ENCODE results near the gene CHN2.

Gene CHN2

DNA sequence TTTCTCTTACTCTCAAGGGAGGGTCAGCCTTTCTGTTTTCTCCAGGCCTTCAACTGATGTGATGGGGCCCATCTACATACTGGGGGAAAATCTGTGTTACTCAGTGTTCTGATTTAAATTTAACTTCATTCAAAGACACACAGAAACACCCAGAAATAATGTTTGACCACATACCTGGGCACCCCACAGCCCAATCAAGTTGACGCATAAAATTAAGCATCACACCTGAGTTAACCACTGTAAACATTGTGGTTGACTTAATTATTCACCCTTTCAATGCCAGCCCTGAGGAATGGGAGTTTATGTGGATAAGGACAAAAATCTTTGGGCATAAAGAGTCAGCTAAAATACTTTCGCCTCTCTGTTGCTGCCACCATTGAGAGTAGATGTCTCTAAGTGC lies 10.0 kb upstream of the CHN2 start (continued):
- TF ChIP-seq, protein P1, sequence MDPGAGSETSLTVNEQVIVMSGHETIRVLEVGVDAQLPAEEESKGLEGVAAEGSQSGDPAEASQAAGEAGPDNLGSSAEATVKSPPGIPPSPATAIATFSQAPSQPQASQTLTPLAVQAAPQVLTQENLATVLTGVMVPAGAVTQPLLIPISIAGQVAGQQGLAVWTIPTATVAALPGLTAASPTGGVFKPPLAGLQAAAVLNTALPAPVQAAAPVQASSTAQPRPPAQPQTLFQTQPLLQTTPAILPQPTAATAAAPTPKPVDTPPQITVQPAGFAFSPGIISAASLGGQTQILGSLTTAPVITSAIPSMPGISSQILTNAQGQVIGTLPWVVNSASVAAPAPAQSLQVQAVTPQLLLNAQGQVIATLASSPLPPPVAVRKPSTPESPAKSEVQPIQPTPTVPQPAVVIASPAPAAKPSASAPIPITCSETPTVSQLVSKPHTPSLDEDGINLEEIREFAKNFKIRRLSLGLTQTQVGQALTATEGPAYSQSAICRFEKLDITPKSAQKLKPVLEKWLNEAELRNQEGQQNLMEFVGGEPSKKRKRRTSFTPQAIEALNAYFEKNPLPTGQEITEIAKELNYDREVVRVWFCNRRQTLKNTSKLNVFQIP (CRISPR knock-in tag; IDR thresholded peaks at IDR 0.05; ENCODE audit: borderline replicate concordance, low read depth), result no peak
- TF ChIP-seq PPARA (CRISPR knock-in tag; IDR thresholded peaks at IDR 0.05; ENCODE audit: borderline replicate concordance), result no peak
- no peak for TF ChIP-seq ESRRG (CRISPR knock-in tag; IDR thresholded peaks at IDR 0.05)
- TF ChIP-seq ZFP30 (CRISPR knock-in tag; IDR thresholded peaks at IDR 0.05), result no peak
- TF ChIP-seq BACH2 (CRISPR knock-in tag; IDR thresholded peaks at IDR 0.05; ENCODE audit: borderline replicate concordance), result no peak
- TF ChIP-seq ISL1 (CRISPR knock-in tag; IDR thresholded peaks at IDR 0.05), result no peak
- TF ChIP-seq, protein P2, sequence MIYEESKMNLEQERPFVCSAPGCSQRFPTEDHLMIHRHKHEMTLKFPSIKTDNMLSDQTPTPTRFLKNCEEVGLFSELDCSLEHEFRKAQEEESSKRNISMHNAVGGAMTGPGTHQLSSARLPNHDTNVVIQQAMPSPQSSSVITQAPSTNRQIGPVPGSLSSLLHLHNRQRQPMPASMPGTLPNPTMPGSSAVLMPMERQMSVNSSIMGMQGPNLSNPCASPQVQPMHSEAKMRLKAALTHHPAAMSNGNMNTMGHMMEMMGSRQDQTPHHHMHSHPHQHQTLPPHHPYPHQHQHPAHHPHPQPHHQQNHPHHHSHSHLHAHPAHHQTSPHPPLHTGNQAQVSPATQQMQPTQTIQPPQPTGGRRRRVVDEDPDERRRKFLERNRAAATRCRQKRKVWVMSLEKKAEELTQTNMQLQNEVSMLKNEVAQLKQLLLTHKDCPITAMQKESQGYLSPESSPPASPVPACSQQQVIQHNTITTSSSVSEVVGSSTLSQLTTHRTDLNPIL (CRISPR knock-in tag; IDR thresholded peaks at IDR 0.05; ENCODE audit: low read depth), result no peak

DNA sequence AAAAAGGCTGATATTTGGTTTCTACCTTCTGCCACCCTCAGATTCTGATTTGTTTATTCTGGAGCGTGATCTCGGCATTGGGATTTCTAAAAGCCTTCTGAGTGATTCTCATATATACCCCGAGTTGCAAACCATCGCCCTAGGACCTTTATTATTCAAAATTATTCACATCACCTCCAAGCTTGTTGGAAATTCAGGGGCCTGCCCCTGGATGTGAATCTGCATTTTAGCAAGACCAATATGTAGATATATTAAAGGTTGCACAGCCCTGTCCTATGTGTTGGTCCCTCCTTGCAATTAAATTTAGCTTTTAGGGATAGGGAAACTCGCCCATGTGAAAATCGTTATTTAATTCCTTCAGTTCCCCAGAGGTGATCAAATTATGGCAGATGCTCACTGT lies 9.0 kb upstream of the CHN2 start:
- TF ChIP-seq ZFP30 (CRISPR knock-in tag; IDR thresholded peaks at IDR 0.05) (no peak), ZNF8 (CRISPR knock-in tag; IDR thresholded peaks at IDR 0.05) (no peak), ZFP3 (CRISPR knock-in tag; IDR thresholded peaks at IDR 0.05) (no peak), RARB (CRISPR knock-in tag; IDR thresholded peaks at IDR 0.05) (no peak), GLIS3 (CRISPR knock-in tag; IDR thresholded peaks at IDR 0.05) (no peak), ZNF70 (CRISPR knock-in tag; IDR thresholded peaks at IDR 0.05) (no peak), TCF4 (CRISPR knock-in tag; IDR thresholded peaks at IDR 0.05; ENCODE audit: borderline replicate concordance) (no peak), ESRRG (CRISPR knock-in tag; IDR thresholded peaks at IDR 0.05) (no peak), BACH2 (CRISPR knock-in tag; IDR thresholded peaks at IDR 0.05; ENCODE audit: borderline replicate concordance) (no peak), PPARA (CRISPR knock-in tag; IDR thresholded peaks at IDR 0.05; ENCODE audit: borderline replicate concordance) (no peak), OSR1 (CRISPR knock-in tag; IDR thresholded peaks at IDR 0.05) (no peak), SNAI2 (CRISPR knock-in tag; IDR thresholded peaks at IDR 0.05) (no peak), ISL1 (CRISPR knock-in tag; IDR thresholded peaks at IDR 0.05) (no peak)
- TF ChIP-seq, protein P2 (CRISPR knock-in tag; IDR thresholded peaks at IDR 0.05; ENCODE audit: low read depth), result no peak
- TF ChIP-seq, protein P3, sequence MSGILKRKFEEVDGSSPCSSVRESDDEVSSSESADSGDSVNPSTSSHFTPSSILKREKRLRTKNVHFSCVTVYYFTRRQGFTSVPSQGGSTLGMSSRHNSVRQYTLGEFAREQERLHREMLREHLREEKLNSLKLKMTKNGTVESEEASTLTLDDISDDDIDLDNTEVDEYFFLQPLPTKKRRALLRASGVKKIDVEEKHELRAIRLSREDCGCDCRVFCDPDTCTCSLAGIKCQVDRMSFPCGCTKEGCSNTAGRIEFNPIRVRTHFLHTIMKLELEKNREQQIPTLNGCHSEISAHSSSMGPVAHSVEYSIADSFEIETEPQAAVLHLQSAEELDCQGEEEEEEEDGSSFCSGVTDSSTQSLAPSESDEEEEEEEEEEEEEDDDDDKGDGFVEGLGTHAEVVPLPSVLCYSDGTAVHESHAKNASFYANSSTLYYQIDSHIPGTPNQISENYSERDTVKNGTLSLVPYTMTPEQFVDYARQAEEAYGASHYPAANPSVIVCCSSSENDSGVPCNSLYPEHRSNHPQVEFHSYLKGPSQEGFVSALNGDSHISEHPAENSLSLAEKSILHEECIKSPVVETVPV (CRISPR knock-in tag; IDR thresholded peaks at IDR 0.05), result no peak
- TF ChIP-seq, protein P1 (CRISPR knock-in tag; IDR thresholded peaks at IDR 0.05; ENCODE audit: borderline replicate concordance, low read depth), result no peak
- TF ChIP-seq, protein P4, sequence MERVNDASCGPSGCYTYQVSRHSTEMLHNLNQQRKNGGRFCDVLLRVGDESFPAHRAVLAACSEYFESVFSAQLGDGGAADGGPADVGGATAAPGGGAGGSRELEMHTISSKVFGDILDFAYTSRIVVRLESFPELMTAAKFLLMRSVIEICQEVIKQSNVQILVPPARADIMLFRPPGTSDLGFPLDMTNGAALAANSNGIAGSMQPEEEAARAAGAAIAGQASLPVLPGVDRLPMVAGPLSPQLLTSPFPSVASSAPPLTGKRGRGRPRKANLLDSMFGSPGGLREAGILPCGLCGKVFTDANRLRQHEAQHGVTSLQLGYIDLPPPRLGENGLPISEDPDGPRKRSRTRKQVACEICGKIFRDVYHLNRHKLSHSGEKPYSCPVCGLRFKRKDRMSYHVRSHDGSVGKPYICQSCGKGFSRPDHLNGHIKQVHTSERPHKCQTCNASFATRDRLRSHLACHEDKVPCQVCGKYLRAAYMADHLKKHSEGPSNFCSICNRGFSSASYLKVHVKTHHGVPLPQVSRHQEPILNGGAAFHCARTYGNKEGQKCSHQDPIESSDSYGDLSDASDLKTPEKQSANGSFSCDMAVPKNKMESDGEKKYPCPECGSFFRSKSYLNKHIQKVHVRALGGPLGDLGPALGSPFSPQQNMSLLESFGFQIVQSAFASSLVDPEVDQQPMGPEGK (CRISPR knock-in tag; IDR thresholded peaks at IDR 0.05; ENCODE audit: borderline replicate concordance), result no peak
- ATAC-seq, result no peak

DNA sequence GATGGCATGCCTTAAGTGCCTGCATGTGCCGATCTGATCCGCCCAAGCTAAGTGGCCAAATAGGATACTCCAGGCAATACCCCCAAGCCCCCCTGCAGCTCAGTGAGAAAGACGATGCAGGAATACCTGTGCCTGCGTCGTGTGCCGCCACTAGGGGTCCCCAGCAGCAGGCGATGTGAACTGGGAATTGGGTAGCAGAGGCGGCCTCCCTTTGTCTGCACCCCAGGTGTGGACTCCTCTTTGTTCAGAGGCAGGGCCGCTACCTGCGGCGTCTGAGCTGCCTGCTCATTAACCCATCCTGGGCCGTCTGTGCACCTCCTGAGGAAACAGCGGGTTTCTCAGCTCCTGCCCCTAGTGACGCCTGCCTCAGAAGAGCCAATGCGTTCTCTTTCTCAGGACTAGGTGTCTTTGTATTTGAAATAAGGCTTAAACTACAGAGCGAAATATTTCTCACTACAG lies 4.8 kb upstream of the CHN2 start:
- peak; percentile 91 for ATAC-seq
- TF ChIP-seq, protein P5, sequence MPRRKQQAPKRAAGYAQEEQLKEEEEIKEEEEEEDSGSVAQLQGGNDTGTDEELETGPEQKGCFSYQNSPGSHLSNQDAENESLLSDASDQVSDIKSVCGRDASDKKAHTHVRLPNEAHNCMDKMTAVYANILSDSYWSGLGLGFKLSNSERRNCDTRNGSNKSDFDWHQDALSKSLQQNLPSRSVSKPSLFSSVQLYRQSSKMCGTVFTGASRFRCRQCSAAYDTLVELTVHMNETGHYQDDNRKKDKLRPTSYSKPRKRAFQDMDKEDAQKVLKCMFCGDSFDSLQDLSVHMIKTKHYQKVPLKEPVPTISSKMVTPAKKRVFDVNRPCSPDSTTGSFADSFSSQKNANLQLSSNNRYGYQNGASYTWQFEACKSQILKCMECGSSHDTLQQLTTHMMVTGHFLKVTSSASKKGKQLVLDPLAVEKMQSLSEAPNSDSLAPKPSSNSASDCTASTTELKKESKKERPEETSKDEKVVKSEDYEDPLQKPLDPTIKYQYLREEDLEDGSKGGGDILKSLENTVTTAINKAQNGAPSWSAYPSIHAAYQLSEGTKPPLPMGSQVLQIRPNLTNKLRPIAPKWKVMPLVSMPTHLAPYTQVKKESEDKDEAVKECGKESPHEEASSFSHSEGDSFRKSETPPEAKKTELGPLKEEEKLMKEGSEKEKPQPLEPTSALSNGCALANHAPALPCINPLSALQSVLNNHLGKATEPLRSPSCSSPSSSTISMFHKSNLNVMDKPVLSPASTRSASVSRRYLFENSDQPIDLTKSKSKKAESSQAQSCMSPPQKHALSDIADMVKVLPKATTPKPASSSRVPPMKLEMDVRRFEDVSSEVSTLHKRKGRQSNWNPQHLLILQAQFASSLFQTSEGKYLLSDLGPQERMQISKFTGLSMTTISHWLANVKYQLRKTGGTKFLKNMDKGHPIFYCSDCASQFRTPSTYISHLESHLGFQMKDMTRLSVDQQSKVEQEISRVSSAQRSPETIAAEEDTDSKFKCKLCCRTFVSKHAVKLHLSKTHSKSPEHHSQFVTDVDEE (CRISPR knock-in tag; IDR thresholded peaks at IDR 0.05), result 0 out of 2 replicates have a peak, but pooled peaks have one; percentile 43
- TF ChIP-seq, protein P1 (CRISPR knock-in tag; IDR thresholded peaks at IDR 0.05; ENCODE audit: borderline replicate concordance, low read depth), result no peak

All from SK-N-SH treated with all-trans-retinoic acid at 6 μM for 48 hours (cell line).